ENCODE data around the gene ATP6V1G2.

- TF ChIP-seq CTCF (IDR thresholded peaks at IDR 0.05) (no peak), POLR2A (IDR thresholded peaks at IDR 0.05; ENCODE audit: low read depth) (no peak), POLR2AphosphoS5 (IDR thresholded peaks at IDR 0.05) (peak; percentile 87 to 98)
These were observed 734 bp upstream of the ATP6V1G2 start, which contains the start of gene NFKBIL1 for GRCh38 chr6:31546958-31547726.

Measured in esophagus muscularis mucosa (tissue), 3 donors.